ENCODE data around the gene PIP. TPM values are rescaled to one million over a fixed set of nuclear protein-coding genes. Genes with fewer than 3 reads are reported as not detected.
"Not testable (repeated sequence)": the region's sequence is repeated elsewhere in the genome, so short reads cannot be mapped to it uniquely, and the experiment has no call there.

Gene PIP
- total and polyA plus RNA-seq, 5 donors from 2014 or later: not detected

DNA sequence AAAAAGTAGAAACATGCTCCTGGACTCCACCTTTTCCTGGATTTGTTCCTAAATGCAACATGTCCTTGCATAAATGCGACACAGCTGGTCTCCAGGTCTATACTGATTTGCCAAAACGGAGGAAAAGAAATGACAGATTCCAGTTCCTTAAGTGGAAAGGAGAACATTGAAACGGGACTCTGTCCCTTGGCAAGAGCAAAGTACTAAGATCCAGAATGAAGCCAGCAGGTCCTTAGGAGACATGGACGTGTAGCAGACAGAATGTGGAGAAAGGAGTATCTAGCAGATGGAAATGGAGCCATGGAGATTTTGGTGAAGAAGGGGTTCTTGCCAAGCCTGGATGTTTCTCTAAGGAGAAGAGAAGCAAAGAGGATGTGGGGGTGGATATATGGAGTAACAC is 16.2 kb downstream of the PIP start:
- H3K4me3 Mint-ChIP-seq: no peak overlapping the region
- no peak overlapping the region for H3K4me3 ChIP-seq (ENCODE audit: low read depth, low read length)
- H3K27me3 Mint-ChIP-seq: peaks cover 11% of the 10 kb centered on the region
- H3K4me1 ChIP-seq (ENCODE audit: control insufficient read depth, insufficient read depth, low read length, poor library complexity, severe bottlenecking): no peaks in the 10 kb centered on the region
- no peak for ATAC-seq (ENCODE audit: low read depth in 2 of 2)
- H3K27me3 ChIP-seq (ENCODE audit: control insufficient read depth, insufficient read depth, low read length): no peaks in the 10 kb centered on the region
- H3K36me3 ChIP-seq (ENCODE audit: control insufficient read depth, insufficient read depth, low read length): no peaks in the 10 kb centered on the region
- no peak for DNase-seq
- H3K27ac Mint-ChIP-seq: no peak overlapping the region
- H3K9me3 Mint-ChIP-seq: peaks cover 0 to 12% (median 3%) of the 10 kb centered on the region in 7 donors
- no peaks in the 10 kb centered on the region for H3K4me1 Mint-ChIP-seq
- H3K9me3 ChIP-seq (ENCODE audit: control insufficient read depth in 2 of 2, low read length in 2 of 2): peaks cover 0 to 3% of the 10 kb centered on the region in 2 experiments
- H3K36me3 Mint-ChIP-seq: no peaks in the 10 kb centered on the region
- H3K27ac ChIP-seq (ENCODE audit: insufficient read depth, low read length, poor library complexity, severe bottlenecking): no peak overlapping the region

DNA sequence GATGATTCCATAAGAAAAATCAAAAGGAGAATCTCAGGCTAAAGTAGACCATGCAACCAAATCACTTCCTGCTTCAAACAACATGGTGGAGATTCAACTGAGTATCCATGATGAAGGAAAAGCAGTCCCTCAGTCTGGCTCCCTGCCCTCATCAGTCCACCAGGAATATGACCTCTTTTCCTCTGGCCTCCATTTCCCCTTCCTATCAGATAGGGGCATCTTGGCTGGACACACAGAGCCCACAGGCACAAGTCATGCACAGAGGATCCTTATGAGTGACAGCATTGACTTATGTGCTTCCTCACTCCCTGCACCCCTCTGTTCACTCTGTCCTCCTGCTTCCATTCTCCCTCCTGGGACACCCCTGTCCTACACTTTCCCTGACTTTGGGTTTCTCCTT is 16.8 kb downstream of the PIP start:
- no peak overlapping the region for H3K4me3 Mint-ChIP-seq
- H3K27me3 Mint-ChIP-seq: peaks cover 7% of the 10 kb centered on the region

DNA sequence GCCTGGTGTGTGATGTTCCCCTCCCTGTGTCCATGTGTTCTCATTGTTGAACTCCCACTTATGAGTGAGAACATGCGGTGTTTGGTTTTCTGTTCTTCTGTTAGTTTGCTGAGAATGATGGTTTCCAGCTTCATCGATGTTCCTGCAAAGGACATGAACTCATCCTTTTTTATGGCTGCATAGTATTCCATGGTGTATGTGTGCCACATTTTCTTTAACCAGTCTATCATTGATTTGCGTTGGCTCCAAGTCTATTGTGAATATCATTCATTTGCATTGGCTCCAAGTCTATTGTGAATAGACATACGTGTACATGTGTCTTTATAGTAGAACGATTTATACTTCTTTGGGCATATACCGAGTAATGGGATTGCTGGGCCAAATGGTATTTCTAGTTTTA is 18.8 kb downstream of the PIP start:
- not testable (repeated sequence) for ATAC-seq (ENCODE audit: low read depth in 2 of 2); H3K4me1 ChIP-seq (ENCODE audit: control insufficient read depth, insufficient read depth, low read length, poor library complexity, severe bottlenecking)

More for the DNA sequence above, 16.8 kb downstream of the PIP start:
- H3K36me3 ChIP-seq (ENCODE audit: control insufficient read depth, insufficient read depth, low read length): no peaks in the 10 kb centered on the region
- peaks cover 0 to 3% of the 10 kb centered on the region in 2 experiments for H3K9me3 ChIP-seq (ENCODE audit: control insufficient read depth in 2 of 2, low read length in 2 of 2)
- H3K4me1 ChIP-seq (ENCODE audit: control insufficient read depth, insufficient read depth, low read length, poor library complexity, severe bottlenecking): no peaks in the 10 kb centered on the region
- H3K27ac ChIP-seq (ENCODE audit: insufficient read depth, low read length, poor library complexity, severe bottlenecking): no peak overlapping the region
- Mint-ChIP-seq H3K36me3 (no peaks in the 10 kb centered on the region), H3K9me3 (peaks cover 0 to 12% (median 3%) of the 10 kb centered on the region in 7 donors), H3K4me1 (no peaks in the 10 kb centered on the region), H3K27ac (no peak overlapping the region)
- ATAC-seq (ENCODE audit: low read depth in 2 of 2): no peak
- no peak overlapping the region for H3K4me3 ChIP-seq (ENCODE audit: low read depth, low read length)
- no peak for DNase-seq
- H3K27me3 ChIP-seq (ENCODE audit: control insufficient read depth, insufficient read depth, low read length): no peaks in the 10 kb centered on the region

DNA sequence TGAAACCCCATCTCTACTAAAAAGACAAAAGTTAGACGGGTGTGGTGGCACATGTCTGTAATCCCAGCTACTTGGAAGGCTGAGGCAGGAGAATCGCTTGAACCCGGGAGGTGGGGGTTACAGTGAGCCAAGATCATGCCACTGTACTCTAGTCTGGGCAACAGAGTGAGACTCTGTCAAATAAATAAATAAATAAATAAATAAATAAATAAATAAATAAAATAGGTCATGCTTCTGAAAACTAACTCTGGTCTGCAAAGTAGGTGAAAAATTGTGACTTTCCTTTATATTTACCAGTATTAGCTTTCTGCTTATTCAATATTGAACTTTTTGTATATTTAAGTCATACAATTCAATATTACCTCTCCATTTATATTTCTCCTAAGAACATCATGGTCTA is 26.7 kb downstream of the PIP start:
- not testable (repeated sequence) for H3K4me3 ChIP-seq (ENCODE audit: low read depth, low read length)

More for the DNA sequence above, 18.8 kb downstream of the PIP start:
- peaks cover 0 to 12% (median 3%) of the 10 kb centered on the region in 7 donors for H3K9me3 Mint-ChIP-seq
- H3K36me3 ChIP-seq (ENCODE audit: control insufficient read depth, insufficient read depth, low read length); H3K27ac ChIP-seq (ENCODE audit: insufficient read depth, low read length, poor library complexity, severe bottlenecking); H3K4me3 ChIP-seq (ENCODE audit: low read depth, low read length); H3K9me3 ChIP-seq (ENCODE audit: control insufficient read depth in 2 of 2, low read length in 2 of 2); H3K27ac Mint-ChIP-seq; H3K27me3 ChIP-seq (ENCODE audit: control insufficient read depth, insufficient read depth, low read length); H3K4me3 Mint-ChIP-seq; H3K4me1 Mint-ChIP-seq; H3K36me3 Mint-ChIP-seq; DNase-seq; H3K27me3 Mint-ChIP-seq: not testable (repeated sequence)

DNA sequence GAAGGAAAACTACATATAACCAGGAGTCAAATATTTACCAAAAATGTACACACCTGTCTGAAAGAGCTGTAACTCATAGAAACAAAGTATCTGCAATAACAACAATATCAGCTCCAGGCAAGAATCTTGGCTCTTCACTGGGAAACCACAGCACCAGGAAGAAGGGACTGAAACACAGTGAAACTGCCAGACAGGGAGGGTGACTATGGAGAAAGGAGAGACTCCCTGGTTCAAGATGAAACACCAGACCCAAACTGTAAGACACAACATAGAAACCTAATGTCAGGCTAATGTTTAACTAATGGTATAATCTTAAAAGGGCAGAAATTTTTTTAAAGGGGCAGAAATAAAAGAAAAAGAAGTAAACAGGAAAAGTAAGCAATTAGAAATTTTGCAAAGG is 39.8 kb downstream of the PIP start:
- H3K27me3 ChIP-seq (ENCODE audit: control insufficient read depth, insufficient read depth, low read length): no peaks in the 10 kb centered on the region
- DNase-seq (no peak), ATAC-seq (ENCODE audit: low read depth in 2 of 2) (no peak)
- H3K36me3 Mint-ChIP-seq: no peaks in the 10 kb centered on the region
- no peak overlapping the region for H3K4me3 ChIP-seq (ENCODE audit: low read depth, low read length)
- no peaks in the 10 kb centered on the region for H3K9me3 ChIP-seq (ENCODE audit: control insufficient read depth in 2 of 2, low read length in 2 of 2)
- no peaks in the 10 kb centered on the region for H3K4me1 ChIP-seq (ENCODE audit: control insufficient read depth, insufficient read depth, low read length, poor library complexity, severe bottlenecking)
- H3K4me1 Mint-ChIP-seq: no peaks in the 10 kb centered on the region
- H3K27ac Mint-ChIP-seq: no peak overlapping the region
- H3K27ac ChIP-seq (ENCODE audit: insufficient read depth, low read length, poor library complexity, severe bottlenecking): no peak overlapping the region
- peaks cover 0 to 6% (median under 1%) of the 10 kb centered on the region in 7 donors for H3K9me3 Mint-ChIP-seq
- H3K27me3 Mint-ChIP-seq: peaks cover 23% of the 10 kb centered on the region
- H3K4me3 Mint-ChIP-seq: no peak overlapping the region
- no peaks in the 10 kb centered on the region for H3K36me3 ChIP-seq (ENCODE audit: control insufficient read depth, insufficient read depth, low read length)

More for the DNA sequence above, 26.7 kb downstream of the PIP start:
- not testable (repeated sequence) for H3K4me3 Mint-ChIP-seq; H3K27ac ChIP-seq (ENCODE audit: insufficient read depth, low read length, poor library complexity, severe bottlenecking); H3K36me3 ChIP-seq (ENCODE audit: control insufficient read depth, insufficient read depth, low read length); H3K27me3 Mint-ChIP-seq; H3K4me1 ChIP-seq (ENCODE audit: control insufficient read depth, insufficient read depth, low read length, poor library complexity, severe bottlenecking); H3K36me3 Mint-ChIP-seq; ATAC-seq (ENCODE audit: low read depth in 2 of 2); H3K27me3 ChIP-seq (ENCODE audit: control insufficient read depth, insufficient read depth, low read length); DNase-seq; H3K9me3 ChIP-seq (ENCODE audit: control insufficient read depth in 2 of 2, low read length in 2 of 2); H3K9me3 Mint-ChIP-seq; H3K4me1 Mint-ChIP-seq; H3K27ac Mint-ChIP-seq

DNA sequence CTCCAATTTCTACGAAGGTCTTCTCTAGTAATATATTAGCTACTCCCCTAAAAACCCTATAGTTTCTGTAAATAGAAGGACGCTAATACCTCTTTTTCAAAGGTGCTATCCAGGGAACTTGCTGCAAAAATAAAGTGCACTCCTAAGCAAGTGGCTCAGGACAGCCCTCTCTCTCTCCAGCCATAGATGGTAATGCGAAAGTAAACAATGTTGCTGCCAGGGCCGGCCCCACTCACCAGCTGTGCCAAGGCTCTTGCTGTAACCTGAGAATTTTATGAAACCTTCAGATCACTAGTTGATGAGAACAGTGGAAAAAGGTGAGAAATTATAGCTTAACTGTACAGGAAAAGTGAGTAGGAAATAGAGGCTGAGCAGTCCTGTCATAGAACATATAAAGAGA is 40.5 kb downstream of the PIP start:
- Histone ChIP-seq H3K27me3 (ENCODE audit: control insufficient read depth, insufficient read depth, low read length) (no peaks in the 10 kb centered on the region), H3K9me3 (ENCODE audit: control insufficient read depth in 2 of 2, low read length in 2 of 2) (peaks cover 3% of the 10 kb centered on the region in 2 experiments), H3K36me3 (ENCODE audit: control insufficient read depth, insufficient read depth, low read length) (no peaks in the 10 kb centered on the region), H3K4me3 (ENCODE audit: low read depth, low read length) (no peak overlapping the region), H3K4me1 (ENCODE audit: control insufficient read depth, insufficient read depth, low read length, poor library complexity, severe bottlenecking) (no peaks in the 10 kb centered on the region), H3K27ac (ENCODE audit: insufficient read depth, low read length, poor library complexity, severe bottlenecking) (no peak overlapping the region)
- no peaks in the 10 kb centered on the region for H3K4me1 Mint-ChIP-seq
- H3K9me3 Mint-ChIP-seq: peaks cover 0 to 6% (median 2%) of the 10 kb centered on the region in 7 donors
- DNase-seq (no peak), ATAC-seq (ENCODE audit: low read depth in 2 of 2) (no peak)
- H3K27ac Mint-ChIP-seq: no peak overlapping the region
- peaks cover 23% of the 10 kb centered on the region for H3K27me3 Mint-ChIP-seq
- H3K4me3 Mint-ChIP-seq: no peak overlapping the region
- no peaks in the 10 kb centered on the region for H3K36me3 Mint-ChIP-seq

DNA sequence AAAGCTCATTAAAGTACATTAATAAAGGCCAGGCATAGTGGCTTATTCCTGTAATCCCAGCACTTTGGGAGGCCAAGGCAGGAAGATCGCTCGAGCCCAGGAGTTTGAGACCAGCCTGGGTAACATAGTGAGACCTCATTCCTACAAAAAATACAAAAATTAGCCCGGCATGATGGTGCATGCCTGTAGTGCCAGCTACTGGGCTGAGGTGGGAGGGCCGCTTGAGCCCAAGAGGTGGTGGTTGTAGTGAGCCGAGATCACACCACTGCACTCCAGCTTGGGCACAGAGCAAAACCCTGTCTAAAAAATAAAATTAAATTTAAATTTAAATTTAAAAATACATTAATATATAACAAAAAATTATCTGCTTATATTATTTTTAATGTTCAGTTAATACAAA is 44.3 kb downstream of the PIP start:
- no peaks in the 10 kb centered on the region for H3K36me3 Mint-ChIP-seq
- no peak overlapping the region for H3K27ac Mint-ChIP-seq
- no peak overlapping the region for H3K27ac ChIP-seq (ENCODE audit: insufficient read depth, low read length, poor library complexity, severe bottlenecking)
- no peaks in the 10 kb centered on the region for H3K27me3 ChIP-seq (ENCODE audit: control insufficient read depth, insufficient read depth, low read length)
- ATAC-seq (ENCODE audit: low read depth in 2 of 2): no peak
- peaks cover 0 to 15% (median 8%) of the 10 kb centered on the region in 7 donors for H3K9me3 Mint-ChIP-seq
- no peaks in the 10 kb centered on the region for H3K4me1 Mint-ChIP-seq
- H3K4me3 ChIP-seq (ENCODE audit: low read depth, low read length): no peak overlapping the region
- no peaks in the 10 kb centered on the region for H3K36me3 ChIP-seq (ENCODE audit: control insufficient read depth, insufficient read depth, low read length)
- peaks cover 8% of the 10 kb centered on the region for H3K27me3 Mint-ChIP-seq
- no peak overlapping the region for H3K4me3 Mint-ChIP-seq
- no peak for DNase-seq
- no peaks in the 10 kb centered on the region for H3K4me1 ChIP-seq (ENCODE audit: control insufficient read depth, insufficient read depth, low read length, poor library complexity, severe bottlenecking)
- H3K9me3 ChIP-seq (ENCODE audit: control insufficient read depth in 2 of 2, low read length in 2 of 2): peaks cover 6 to 15% of the 10 kb centered on the region in 2 experiments

DNA sequence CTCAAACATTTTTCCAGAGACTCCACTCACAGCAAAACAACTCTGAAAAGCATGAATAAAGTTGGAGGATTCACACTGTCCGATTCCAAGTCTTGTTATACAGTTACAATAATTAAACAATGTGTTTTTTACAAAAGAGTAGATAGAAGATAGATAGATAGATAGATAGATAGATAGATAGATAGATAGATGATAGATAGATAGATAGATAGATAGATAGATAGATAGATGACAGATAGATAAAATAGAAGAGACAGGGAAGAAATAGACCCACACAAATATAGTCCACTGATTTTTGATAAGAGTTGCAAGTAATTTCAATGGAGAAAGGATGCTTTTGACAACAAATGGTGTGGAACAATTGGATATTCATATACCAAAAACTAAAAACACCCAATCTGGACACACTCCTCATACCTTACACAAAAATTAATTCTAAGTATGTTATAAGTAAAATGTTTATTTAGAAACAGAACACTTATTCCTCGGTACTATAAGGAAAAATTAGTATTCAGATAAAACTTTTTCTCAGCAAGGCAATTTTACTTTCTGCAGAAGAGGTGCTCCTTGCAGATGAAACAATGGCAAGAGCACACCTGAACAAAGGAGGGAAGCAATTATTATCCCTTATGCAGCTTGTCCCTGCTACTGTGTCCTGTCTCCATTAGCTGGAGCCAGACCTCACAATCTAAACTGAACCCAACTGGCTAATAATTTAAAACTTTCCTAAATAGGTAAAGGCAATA is 45.7 kb downstream of the PIP start:
- Mint-ChIP-seq H3K27ac (no peak overlapping the region), H3K4me3 (no peak overlapping the region), H3K27me3 (peaks cover 6% of the 10 kb centered on the region), H3K9me3 (peaks cover 0 to 18% (median 8%) of the 10 kb centered on the region in 7 donors), H3K36me3 (no peaks in the 10 kb centered on the region), H3K4me1 (no peaks in the 10 kb centered on the region)
- no peaks in the 10 kb centered on the region for H3K27me3 ChIP-seq (ENCODE audit: control insufficient read depth, insufficient read depth, low read length)
- H3K9me3 ChIP-seq (ENCODE audit: control insufficient read depth in 2 of 2, low read length in 2 of 2): peaks cover 6 to 15% of the 10 kb centered on the region in 2 experiments
- H3K4me3 ChIP-seq (ENCODE audit: low read depth, low read length): no peak overlapping the region
- DNase-seq: no peak
- no peak overlapping the region for H3K27ac ChIP-seq (ENCODE audit: insufficient read depth, low read length, poor library complexity, severe bottlenecking)
- H3K36me3 ChIP-seq (ENCODE audit: control insufficient read depth, insufficient read depth, low read length): no peaks in the 10 kb centered on the region
- ATAC-seq (ENCODE audit: low read depth in 2 of 2): no peak
- H3K4me1 ChIP-seq (ENCODE audit: control insufficient read depth, insufficient read depth, low read length, poor library complexity, severe bottlenecking): no peaks in the 10 kb centered on the region

All from CD4-positive, CD25-positive, alpha-beta regulatory T cell (primary cell).